ENCODE results near the gene OR56A5. TPM values are rescaled to one million over a fixed set of nuclear protein-coding genes. Genes with fewer than 3 reads are reported as not detected.

Gene OR56A5
- total and polyA plus RNA-seq, 2 donors from 2014 or later = not detected

- intact Hi-C loops (cut with DNase I) = no loop called here
- DNase-seq = no peak
- H3K27me3 ChIP-seq (ENCODE audit: control insufficient read depth, insufficient read depth, low read length) = no peaks in the 10 kb centered on the region
- no peaks in the 10 kb centered on the region for H3K9me3 ChIP-seq (ENCODE audit: control insufficient read depth in 2 of 3, insufficient read depth in 1 of 3, low read length in 3 of 3)
- no peaks in the 10 kb centered on the region for H3K36me3 ChIP-seq (ENCODE audit: control insufficient read depth in 2 of 3, insufficient read depth in 3 of 3, low read length in 3 of 3)
- no peak overlapping the region for H3K27ac ChIP-seq (ENCODE audit: low read depth in 2 of 2, low read length in 2 of 2)
- H3K4me3 ChIP-seq (ENCODE audit: low read length in 3 of 3) = no peak overlapping the region
- H3K9ac ChIP-seq (ENCODE audit: low read length in 3 of 3) = no peak overlapping the region
- FAIRE-seq = no peak
- TF ChIP-seq, protein P1, sequence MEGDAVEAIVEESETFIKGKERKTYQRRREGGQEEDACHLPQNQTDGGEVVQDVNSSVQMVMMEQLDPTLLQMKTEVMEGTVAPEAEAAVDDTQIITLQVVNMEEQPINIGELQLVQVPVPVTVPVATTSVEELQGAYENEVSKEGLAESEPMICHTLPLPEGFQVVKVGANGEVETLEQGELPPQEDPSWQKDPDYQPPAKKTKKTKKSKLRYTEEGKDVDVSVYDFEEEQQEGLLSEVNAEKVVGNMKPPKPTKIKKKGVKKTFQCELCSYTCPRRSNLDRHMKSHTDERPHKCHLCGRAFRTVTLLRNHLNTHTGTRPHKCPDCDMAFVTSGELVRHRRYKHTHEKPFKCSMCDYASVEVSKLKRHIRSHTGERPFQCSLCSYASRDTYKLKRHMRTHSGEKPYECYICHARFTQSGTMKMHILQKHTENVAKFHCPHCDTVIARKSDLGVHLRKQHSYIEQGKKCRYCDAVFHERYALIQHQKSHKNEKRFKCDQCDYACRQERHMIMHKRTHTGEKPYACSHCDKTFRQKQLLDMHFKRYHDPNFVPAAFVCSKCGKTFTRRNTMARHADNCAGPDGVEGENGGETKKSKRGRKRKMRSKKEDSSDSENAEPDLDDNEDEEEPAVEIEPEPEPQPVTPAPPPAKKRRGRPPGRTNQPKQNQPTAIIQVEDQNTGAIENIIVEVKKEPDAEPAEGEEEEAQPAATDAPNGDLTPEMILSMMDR (IDR thresholded peaks at IDR 0.05; ENCODE audit: borderline replicate concordance, extremely low read depth, insufficient read depth) = no peak
- no peaks in the 10 kb centered on the region for H3K4me1 ChIP-seq (ENCODE audit: control insufficient read depth in 2 of 3, insufficient read depth in 2 of 3, low read depth in 1 of 3, low read length in 3 of 3)
These were observed 30.3 kb downstream of the OR56A5 start for GRCh38 chr11:5937868-5938602.

GRCh38 chr11:5933116-5933515, 35.2 kb downstream of the OR56A5 start:
- no peak overlapping the region for H3K27ac ChIP-seq (ENCODE audit: low read depth in 2 of 2, low read length in 2 of 2)
- intact Hi-C loops (cut with DNase I) = no loop called here
- no peaks in the 10 kb centered on the region for H3K27me3 ChIP-seq (ENCODE audit: control insufficient read depth, insufficient read depth, low read length)
- H3K36me3 ChIP-seq (ENCODE audit: control insufficient read depth in 2 of 3, insufficient read depth in 3 of 3, low read length in 3 of 3) = no peaks in the 10 kb centered on the region
- H3K9ac ChIP-seq (ENCODE audit: low read length in 3 of 3) = no peak overlapping the region
- TF ChIP-seq, protein P1 (IDR thresholded peaks at IDR 0.05; ENCODE audit: borderline replicate concordance, extremely low read depth, insufficient read depth) = no peak
- DNase-seq (no peak), FAIRE-seq (no peak)
- no peaks in the 10 kb centered on the region for H3K9me3 ChIP-seq (ENCODE audit: control insufficient read depth in 2 of 3, insufficient read depth in 1 of 3, low read length in 3 of 3)
- no peaks in the 10 kb centered on the region for H3K4me1 ChIP-seq (ENCODE audit: control insufficient read depth in 2 of 3, insufficient read depth in 2 of 3, low read depth in 1 of 3, low read length in 3 of 3)
- no peak overlapping the region for H3K4me3 ChIP-seq (ENCODE audit: low read length in 3 of 3)

DNA sequence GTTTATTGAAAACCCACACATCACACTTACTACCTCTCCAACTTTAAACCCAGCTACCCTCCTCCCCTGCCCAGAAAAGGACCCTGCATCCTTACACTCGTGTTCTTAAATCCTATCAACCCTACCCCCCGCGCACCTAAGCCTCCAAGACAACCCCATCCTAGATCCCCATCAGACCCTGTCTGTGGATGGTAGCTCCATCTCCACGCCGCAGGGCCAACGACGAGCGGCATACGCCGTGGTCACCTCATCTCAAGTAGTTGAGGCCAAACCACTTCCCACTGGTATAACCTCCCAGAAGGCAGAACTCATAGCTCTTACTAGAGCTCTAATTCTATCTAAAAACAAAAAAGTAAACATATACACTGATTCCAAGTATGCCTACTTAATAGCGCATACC, 35.6 kb downstream of the OR56A5 start:
- FAIRE-seq = no peak
- no peak for DNase-seq
- Histone ChIP-seq H3K27me3 (ENCODE audit: control insufficient read depth, insufficient read depth, low read length) (no peaks in the 10 kb centered on the region), H3K9ac (ENCODE audit: low read length in 3 of 3) (no peak overlapping the region), H3K4me3 (ENCODE audit: low read length in 3 of 3) (no peak overlapping the region), H3K27ac (ENCODE audit: low read depth in 2 of 2, low read length in 2 of 2) (no peak overlapping the region), H3K4me1 (ENCODE audit: control insufficient read depth in 2 of 3, insufficient read depth in 2 of 3, low read depth in 1 of 3, low read length in 3 of 3) (no peaks in the 10 kb centered on the region), H3K9me3 (ENCODE audit: control insufficient read depth in 2 of 3, insufficient read depth in 1 of 3, low read length in 3 of 3) (no peaks in the 10 kb centered on the region), H3K36me3 (ENCODE audit: control insufficient read depth in 2 of 3, insufficient read depth in 3 of 3, low read length in 3 of 3) (no peaks in the 10 kb centered on the region)
- intact Hi-C loops (cut with DNase I) = no loop called here
- TF ChIP-seq, protein P1 (IDR thresholded peaks at IDR 0.05; ENCODE audit: borderline replicate concordance, extremely low read depth, insufficient read depth) = no peak
